Liver (tissue), 9 donors: ENCODE data around the gene BDP1. TPM values are rescaled to one million over a fixed set of nuclear protein-coding genes. Genes with fewer than 3 reads are reported as not detected.
"Not testable (repeated sequence)": the region's sequence is repeated elsewhere in the genome, so short reads cannot be mapped to it uniquely, and the experiment has no call there.

ENCODE experiments used
- DNase-seq: peaks from one replicate; pipeline ENCODE4 v3.0.0-alpha.2; 2017; ENCODE audit warnings: low spot score
- H3K27ac ChIP-seq, 2 donors: one replicate each; pipeline ENCODE4 v1.7.0; 2013; ENCODE audit warnings: inconsistent platforms in 2 of 2, low read length in 2 of 2, control low read depth in 1 of 2, low read depth in 1 of 2, mild to moderate bottlenecking in 1 of 2
- H3K27me3 ChIP-seq, 4 donors: one replicate each; pipeline versions ENCODE4 v1.6.1 to v1.7.0; 2013; ENCODE audit warnings: low read length in 3 of 4, inconsistent platforms in 1 of 4, mild to moderate bottlenecking in 1 of 4, moderate library complexity in 1 of 4; ENCODE audit not compliant: control insufficient read depth in 4 of 4, insufficient read depth in 4 of 4
- H3K36me3 ChIP-seq, 4 donors: one replicate each; pipeline versions ENCODE4 v1.6.1 to v1.7.0; 2013; ENCODE audit warnings: low read length in 3 of 4, mild to moderate bottlenecking in 3 of 4, low read depth in 1 of 4, moderate library complexity in 1 of 4; ENCODE audit not compliant: control insufficient read depth in 4 of 4, insufficient read depth in 3 of 4
- H3K4me1 ChIP-seq, 4 donors: one replicate each; pipeline versions ENCODE4 v1.6.1 to v1.7.0; 2013; ENCODE audit warnings: low read length in 3 of 4, mild to moderate bottlenecking in 3 of 4, moderate library complexity in 1 of 4; ENCODE audit not compliant: control insufficient read depth in 4 of 4, insufficient read depth in 4 of 4
- H3K4me3 ChIP-seq, 3 donors: one replicate each; pipeline versions ENCODE4 v1.6.1 to v1.7.0; 2013; ENCODE audit warnings: low read length in 3 of 3, control low read depth in 1 of 3, low read depth in 1 of 3, mild to moderate bottlenecking in 1 of 3
- H3K9ac ChIP-seq, 2 donors: one replicate each; pipeline ENCODE4 v1.7.0; 2013; ENCODE audit warnings: low read length in 2 of 2, mild to moderate bottlenecking in 2 of 2, moderate library complexity in 2 of 2, control low read depth in 1 of 2, low read depth in 1 of 2
- H3K9me3 ChIP-seq, 4 donors: one replicate each; pipeline versions ENCODE4 v1.6.1 to v1.7.0; 2013; ENCODE audit warnings: low read length in 3 of 4; ENCODE audit not compliant: control insufficient read depth in 4 of 4
- FOXA2 ChIP-seq: IDR thresholded peaks from 2 replicates; pipeline ENCODE4 v1.6.1; 2016; ENCODE audit warnings: antibody characterized with exemption
- HNF4A ChIP-seq, 2 donors: conservative IDR thresholded peaks; 2 replicates each; pipeline ENCODE4 v1.6.1; 2016; ENCODE audit warnings: antibody characterized with exemption in 2 of 2, mild to moderate bottlenecking in 2 of 2
- JUND ChIP-seq, 2 donors: IDR thresholded peaks; 2 replicates each; pipeline ENCODE4 v1.6.1; 2016; ENCODE audit warnings: antibody characterized with exemption in 2 of 2
- MAX ChIP-seq: IDR thresholded peaks from 2 replicates; pipeline ENCODE4 v1.6.1; 2016; ENCODE audit warnings: antibody characterized with exemption
- RXRA ChIP-seq, 2 donors: IDR thresholded peaks; 2 replicates each; pipeline ENCODE4 v1.6.1; 2017 to 2018; ENCODE audit warnings: antibody characterized with exemption in 2 of 2, mild to moderate bottlenecking in 1 of 2
- WGBS: extraction: QIAGEN DNeasy Blood & Tissue Kit; methylation state at CpG from one replicate; pipeline ENCODE4 v1.1.7; 2013; 5-methylcytosine and 5-hydroxymethylcytosine counted together
- polyA plus RNA-seq, 2 donors: library from polyadenylated mRNA; stranded (reverse) in 1 of 2; unstranded in 1 of 2; fragments of 200-250 nt in 1 of 2; fragments of >200 nt in 1 of 2; fragmentation: Nextera tagmentation in 1 of 2; extraction: Ambion mirVana in 1 of 2; gene quantifications; one replicate each; pipeline versions ENCODE4 v1.2.1 to v1.2.3, GENCODE V29; 2013 to 2015
- total RNA-seq, 2 donors: library from RNA; depleted of rRNA; stranded (reverse); fragments of >200 nt; gene quantifications; one replicate each; pipeline ENCODE4 v1.2.3, GENCODE V29; 2014
- donor health status: healthy.
- donor health status: healthy.
- donor health status: healthy.
- donor health status: healthy.
- donor health status: healthy.

The BDP1 gene
- total and polyA plus RNA-seq, 4 donors, result 3.8 to 17.2 (median 12.7) TPM

- H3K27me3 ChIP-seq, H3K4me1 ChIP-seq, H3K36me3 ChIP-seq, H3K4me3 ChIP-seq, H3K9ac ChIP-seq, H3K9me3 ChIP-seq, H3K27ac ChIP-seq, DNase-seq: not testable (repeated sequence)
- 60% methylated on average over 1 of the region's 2 CpGs for WGBS
Observed at GRCh38 chr5:71415626-71416025, 39.8 kb upstream of the BDP1 start.

- not testable (repeated sequence) for H3K36me3 ChIP-seq, H3K27me3 ChIP-seq, H3K9me3 ChIP-seq, DNase-seq, H3K4me3 ChIP-seq, H3K4me1 ChIP-seq, H3K9ac ChIP-seq
- H3K27ac ChIP-seq, result peak overlapping the region in 1 of 2 donors; percentile 5
- TF ChIP-seq HNF4A (conservative IDR thresholded peaks at IDR 0.05), result peak in 1 of 2 donors; percentile 65
- peak in 1 of 2 donors; percentile 45 for TF ChIP-seq RXRA (IDR thresholded peaks at IDR 0.05)
- peak in 1 of 2 donors; percentile 38 for TF ChIP-seq JUND (IDR thresholded peaks at IDR 0.05)
- TF ChIP-seq MAX, result peak; percentile 3
- peak; percentile 11 for TF ChIP-seq FOXA2
- 48% methylated on average over 1 of the region's 1 CpG for WGBS
Observed at GRCh38 chr5:71418026-71418425, 37.4 kb upstream of the BDP1 start.

GRCh38 chr5:71421278-71421677 lies 34.2 kb upstream of the BDP1 start:
- 90% methylated on average over 1 of the region's 1 CpG for WGBS
- H3K4me3 ChIP-seq, H3K9me3 ChIP-seq, H3K9ac ChIP-seq, H3K4me1 ChIP-seq, H3K27me3 ChIP-seq, H3K27ac ChIP-seq, H3K36me3 ChIP-seq, DNase-seq: not testable (repeated sequence)

- not testable (repeated sequence) for H3K4me1 ChIP-seq, H3K36me3 ChIP-seq, H3K27me3 ChIP-seq, H3K4me3 ChIP-seq, H3K27ac ChIP-seq, H3K9me3 ChIP-seq, H3K9ac ChIP-seq, DNase-seq
- WGBS, result 91% methylated on average over 3 of the region's 3 CpGs
Observed at GRCh38 chr5:71423896-71424295, 31.6 kb upstream of the BDP1 start.

- not testable (repeated sequence) for H3K9me3 ChIP-seq, H3K27me3 ChIP-seq, DNase-seq, H3K9ac ChIP-seq, H3K27ac ChIP-seq, H3K4me1 ChIP-seq, H3K36me3 ChIP-seq, H3K4me3 ChIP-seq
- 63% methylated on average over 2 of the region's 2 CpGs for WGBS
Observed at GRCh38 chr5:71426686-71427474, 28.6 kb upstream of the BDP1 start.

GRCh38 chr5:71432410-71432809 lies 23.0 kb upstream of the BDP1 start:
- not testable (repeated sequence) for H3K27ac ChIP-seq, H3K4me1 ChIP-seq, H3K4me3 ChIP-seq, DNase-seq, H3K9ac ChIP-seq, H3K36me3 ChIP-seq, H3K27me3 ChIP-seq, H3K9me3 ChIP-seq
- 87% methylated on average over 3 of the region's 3 CpGs for WGBS

- H3K36me3 ChIP-seq, H3K9ac ChIP-seq, H3K27ac ChIP-seq, H3K9me3 ChIP-seq, H3K4me3 ChIP-seq, DNase-seq, H3K4me1 ChIP-seq, H3K27me3 ChIP-seq: not testable (repeated sequence)
- 68% methylated on average over 3 of the region's 3 CpGs for WGBS
Observed at GRCh38 chr5:71434825-71435224, 20.6 kb upstream of the BDP1 start.
